IMR-90 (cell line): ENCODE data around the gene MIOX. TPM values are rescaled to one million over a fixed set of nuclear protein-coding genes. Genes with fewer than 3 reads are reported as not detected.

Experiments used
- ATAC-seq: fragments of 200-7000 bp; cut with Tn5 transposase; 2 replicates; pipeline ENCODE4 v1.9.1; 2020; ENCODE audit warnings: low read depth, mild to moderate bottlenecking, moderate library complexity
- BruUV-seq: library from RNA; stranded (reverse); fragments of 400-500 nt; replicated peaks from 2 replicates; lab custom pipeline; 2021; lab: Mats Ljungman, UMichigan
- CTCF ChIA-PET: fragments of 300-600 bp; formaldehyde crosslinking; extraction: SDS; loops from one replicate; lab custom pipeline; 2021; ENCODE audit warnings: antibody characterized with exemption; lab: Yijun Ruan, JAX
- POLR2A ChIA-PET: fragments of 300-600 bp; sonication (Branson Sonifier 250); formaldehyde crosslinking; loops from one replicate; lab custom pipeline; 2022; ENCODE audit warnings: antibody characterized with exemption; ENCODE audit not compliant: unreplicated experiment; lab: Charles Lee
- DNase-seq: peaks from one replicate; pipeline ENCODE4 v3.0.0; 2013
- H2AFZ ChIP-seq: replicated peaks from 2 replicates; pipeline ENCODE3; 2013; ENCODE audit warnings: low read length, mild to moderate bottlenecking; ENCODE audit not compliant: poor library complexity
- H2AK5ac ChIP-seq: 2 replicates; pipeline ENCODE4 v1.6.1; 2013; ENCODE audit warnings: low read depth, low read length, inconsistent platforms
- H2AK9ac ChIP-seq: replicated peaks from 2 replicates; pipeline ENCODE3; 2013; ENCODE audit warnings: mild to moderate bottlenecking, low read depth, low read length, moderate library complexity; ENCODE audit not compliant: poor library complexity
- H2BK120ac ChIP-seq: 2 replicates; pipeline ENCODE4 v1.6.1; 2013; ENCODE audit warnings: low read depth, low read length, inconsistent platforms
- H2BK15ac ChIP-seq: 3 replicates; pipeline ENCODE4 v1.6.1; 2013; ENCODE audit warnings: low read depth, low read length, inconsistent platforms
- H2BK20ac ChIP-seq: 2 replicates; pipeline ENCODE4 v1.6.1; 2013; ENCODE audit warnings: low read depth, mild to moderate bottlenecking, inconsistent platforms, low read length, moderate library complexity
- H2BK5ac ChIP-seq: 2 replicates; pipeline ENCODE4 v1.6.1; 2013; ENCODE audit warnings: mild to moderate bottlenecking, low read depth, low read length, inconsistent platforms; ENCODE audit not compliant: poor library complexity, severe bottlenecking
- H3K14ac ChIP-seq: replicated peaks from 2 replicates; pipeline ENCODE4 v1.6.1; 2013; ENCODE audit warnings: low read depth, low read length, inconsistent platforms
- H3K18ac ChIP-seq: 2 replicates; pipeline ENCODE4 v1.6.1; 2013; ENCODE audit warnings: low read depth, low read length, control low read depth
- H3K23ac ChIP-seq: 2 replicates; pipeline ENCODE4 v1.6.1; 2013; ENCODE audit warnings: low read depth, low read length, inconsistent platforms
- H3K27ac ChIP-seq: 2 replicates; pipeline ENCODE4 v1.5.1; 2013; ENCODE audit warnings: mild to moderate bottlenecking, control low read depth, low read length; ENCODE audit not compliant: insufficient read depth
- H3K27me3 ChIP-seq: 2 replicates; pipeline ENCODE4 v1.6.1; 2013; ENCODE audit warnings: low read length; ENCODE audit not compliant: control insufficient read depth, insufficient read depth
- H3K36me3 ChIP-seq: 2 replicates; pipeline ENCODE4 v1.6.1; 2013; ENCODE audit warnings: low read length, mixed read lengths; ENCODE audit not compliant: control insufficient read depth, insufficient read depth
- H3K4ac ChIP-seq: 2 replicates; pipeline ENCODE4 v1.6.1; 2013; ENCODE audit warnings: low read depth, low read length, inconsistent platforms
- H3K4me1 ChIP-seq: 2 replicates; pipeline ENCODE4 v1.6.1; 2013; ENCODE audit warnings: low read length, mixed read lengths; ENCODE audit not compliant: control insufficient read depth, insufficient read depth
- H3K4me2 ChIP-seq: 2 replicates; pipeline ENCODE4 v1.6.1; 2013; ENCODE audit warnings: low read depth, mild to moderate bottlenecking, control low read depth, low read length, moderate library complexity
- H3K4me3 ChIP-seq: 2 replicates; pipeline ENCODE4 v1.5.1; 2013; ENCODE audit warnings: low read depth, mild to moderate bottlenecking, control low read depth, low read length, moderate library complexity; ENCODE audit not compliant: insufficient read depth
- H3K56ac ChIP-seq: 2 replicates; pipeline ENCODE4 v1.6.1; 2013; ENCODE audit warnings: low read length, inconsistent platforms; ENCODE audit not compliant: insufficient read depth; ENCODE audit errors: extremely low read depth
- H3K79me1 ChIP-seq, 2 experiments: 2 replicates each; pipeline ENCODE4 v1.6.1; 2013; ENCODE audit warnings: low read length in 2 of 2, inconsistent platforms in 1 of 2, low read depth in 1 of 2
- H3K9ac ChIP-seq: 2 replicates; pipeline ENCODE4 v1.6.1; 2013; ENCODE audit warnings: low read depth, low read length, control low read depth
- H3K9me1 ChIP-seq: 2 replicates; pipeline ENCODE4 v1.6.1; 2013; ENCODE audit warnings: low read length, inconsistent platforms; ENCODE audit not compliant: insufficient read depth
- H3K9me3 ChIP-seq: 2 replicates; pipeline ENCODE4 v1.6.1; 2013; ENCODE audit warnings: low read length; ENCODE audit not compliant: control insufficient read depth, insufficient read depth
- H4K20me1 ChIP-seq: 2 replicates; pipeline ENCODE4 v1.6.1; 2013; ENCODE audit warnings: low read length, inconsistent platforms; ENCODE audit not compliant: insufficient read depth
- H4K5ac ChIP-seq: 2 replicates; pipeline ENCODE4 v1.6.1; 2013; ENCODE audit warnings: mild to moderate bottlenecking, low read depth, low read length, control low read depth
- H4K8ac ChIP-seq, 2 experiments: 2 replicates each; pipeline ENCODE4 v1.6.1; 2013; ENCODE audit warnings: low read depth in 2 of 2, low read length in 2 of 2, control low read depth in 1 of 2, inconsistent platforms in 1 of 2
- H4K91ac ChIP-seq: 2 replicates; pipeline ENCODE4 v1.6.1; 2013; ENCODE audit warnings: low read depth, low read length, inconsistent platforms; ENCODE audit not compliant: insufficient read depth
- BHLHE40 ChIP-seq: fragments of 150-350 bp; IDR thresholded peaks from 2 replicates; pipeline ENCODE4 v1.6.1; 2016; ENCODE audit warnings: mild to moderate bottlenecking, low read depth, low read length
- CEBPB ChIP-seq: IDR thresholded peaks from 2 replicates; pipeline ENCODE4 v1.6.1; 2012; ENCODE audit warnings: low read depth, low read length, improper control_type of control experiment
- CHD1 ChIP-seq: IDR thresholded peaks from 2 replicates; pipeline ENCODE4 v1.6.1; 2012; ENCODE audit warnings: low read depth, low read length, improper control_type of control experiment
- FOS ChIP-seq: fragments of 150-350 bp; IDR thresholded peaks from 2 replicates; pipeline ENCODE4 v1.6.1; 2016; ENCODE audit warnings: low read depth, low read length
- MAFK ChIP-seq: IDR thresholded peaks from 2 replicates; pipeline ENCODE4 v1.6.1; 2012; ENCODE audit warnings: low read depth, low read length, improper control_type of control experiment
- MAZ ChIP-seq: IDR thresholded peaks from 2 replicates; pipeline ENCODE4 v1.6.1; 2012; ENCODE audit warnings: low read depth, mild to moderate bottlenecking, low read length, improper control_type of control experiment, moderate library complexity, borderline replicate concordance
- MXI1 ChIP-seq: IDR thresholded peaks from 2 replicates; pipeline ENCODE4 v1.6.1; 2012; ENCODE audit warnings: low read depth, mild to moderate bottlenecking, low read length, moderate library complexity, borderline replicate concordance
- POLR2A ChIP-seq: IDR thresholded peaks from 2 replicates; pipeline ENCODE4 v1.6.1; 2012; ENCODE audit warnings: mild to moderate bottlenecking, low read depth, low read length
- RAD21 ChIP-seq: IDR thresholded peaks from 2 replicates; pipeline ENCODE4 v1.6.1; 2012; ENCODE audit warnings: low read length, improper control_type of control experiment
- RCOR1 ChIP-seq: IDR thresholded peaks from 2 replicates; pipeline ENCODE4 v1.6.1; 2012; ENCODE audit warnings: mild to moderate bottlenecking, low read length, improper control_type of control experiment; ENCODE audit not compliant: insufficient replicate concordance
- RFX5 ChIP-seq: IDR thresholded peaks from 2 replicates; pipeline ENCODE4 v1.8.0; 2012; ENCODE audit warnings: low read depth, mild to moderate bottlenecking, low read length, moderate library complexity
- SMC3 ChIP-seq: fragments of 150-350 bp; IDR thresholded peaks from 2 replicates; pipeline ENCODE4 v1.6.1; 2016; ENCODE audit warnings: low read depth, mild to moderate bottlenecking, antibody characterized with exemption, low read length, moderate library complexity
- WGBS, 2 experiments: methylation state at CpG; one replicate each; pipeline versions ENCODE4 v1.1.5 to v1.1.7; 2013; ENCODE audit warnings: missing lambda C conversion rate in 2 of 2; ENCODE audit not compliant: insufficient read length in 1 of 2; ENCODE audit errors: extremely low coverage in 2 of 2; 5-methylcytosine and 5-hydroxymethylcytosine counted together
- dilution Hi-C: fragments of 300-500 bp; cut with HindIII; formaldehyde crosslinking; loops from one replicate; pipeline ENCODE4 v1.14.3; 2018; ENCODE audit warnings: low sequenced_read_pairs; ENCODE audit not compliant: unreplicated experiment
- in situ Hi-C: fragments of 300-500 bp; cut with MboI; formaldehyde crosslinking; loops from 3 replicates; pipeline ENCODE4 v1.14.3; 2019; ENCODE audit warnings: low sequenced_read_pairs, inconsistent platforms, mixed read lengths
- intact Hi-C: fragments of 100-400 bp; cut with micrococcal nuclease; formaldehyde crosslinking; loops from 2 replicates; pipeline ENCODE4 v1.10.0; 2022
- polyA plus RNA-seq, 3 experiments: library from polyadenylated mRNA; depleted of rRNA; stranded (reverse); fragments of >200 nt; gene quantifications; 2 replicates each; pipeline ENCODE4 v1.2.3, GENCODE V29; 2012; ENCODE audit warnings: low replicate concordance in 1 of 3
- total RNA-seq: library from RNA; depleted of rRNA; stranded (reverse); fragments of >200 nt; gene quantifications from 2 replicates; pipeline ENCODE4 v1.2.3, GENCODE V29; 2012
- TF ChIP-seq, protein P1 (sequence below): fragments of 150-350 bp; IDR thresholded peaks from 2 replicates; pipeline ENCODE4 v1.6.1; 2016; ENCODE audit warnings: low read depth, mild to moderate bottlenecking, low read length, moderate library complexity, borderline replicate concordance
- TF ChIP-seq, protein P2 (sequence below): fragments of 150-350 bp; IDR thresholded peaks from 2 replicates; pipeline ENCODE4 v1.6.1; 2017; ENCODE audit warnings: mild to moderate bottlenecking, antibody characterized with exemption, low read length, low read depth
- TF ChIP-seq, protein P3 (sequence below): conservative IDR thresholded peaks from 2 replicates; pipeline ENCODE4 v1.5.1; 2012; ENCODE audit warnings: mild to moderate bottlenecking, low read depth, low read length, improper control_type of control experiment

Gene MIOX
- total and polyA plus RNA-seq, 2 of the 4 experiments (the other 2 are of a cell fraction): not detected

DNA sequence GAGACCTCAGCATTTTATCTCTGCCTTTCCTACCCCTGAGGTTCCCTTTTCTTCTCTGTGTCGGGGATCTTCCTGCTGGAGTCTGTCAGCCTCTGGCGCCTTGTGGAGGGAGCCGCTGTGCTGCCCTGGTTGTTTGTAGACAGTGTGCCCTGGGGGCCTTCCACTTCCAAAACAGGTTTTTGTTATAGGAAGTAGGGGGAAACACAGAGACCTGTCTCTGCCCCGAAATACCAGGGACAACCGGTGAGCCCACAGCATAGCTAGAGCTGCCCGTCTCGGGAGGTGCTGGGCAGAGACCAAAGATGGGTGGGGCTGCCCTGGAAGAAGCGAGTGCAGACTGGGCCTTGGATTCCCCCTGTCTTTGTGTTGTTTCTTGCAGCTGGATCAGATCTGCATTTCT is 29.4 kb downstream of the MIOX start:
- TF ChIP-seq RCOR1 (no peak), BHLHE40 (no peak), CHD1 (no peak), FOS (no peak), RFX5 (no peak), CEBPB (no peak), MAZ (no peak), RAD21 (no peak), SMC3 (no peak), POLR2A (no peak), MXI1 (no peak), MAFK (no peak)
- TF ChIP-seq, protein P1, sequence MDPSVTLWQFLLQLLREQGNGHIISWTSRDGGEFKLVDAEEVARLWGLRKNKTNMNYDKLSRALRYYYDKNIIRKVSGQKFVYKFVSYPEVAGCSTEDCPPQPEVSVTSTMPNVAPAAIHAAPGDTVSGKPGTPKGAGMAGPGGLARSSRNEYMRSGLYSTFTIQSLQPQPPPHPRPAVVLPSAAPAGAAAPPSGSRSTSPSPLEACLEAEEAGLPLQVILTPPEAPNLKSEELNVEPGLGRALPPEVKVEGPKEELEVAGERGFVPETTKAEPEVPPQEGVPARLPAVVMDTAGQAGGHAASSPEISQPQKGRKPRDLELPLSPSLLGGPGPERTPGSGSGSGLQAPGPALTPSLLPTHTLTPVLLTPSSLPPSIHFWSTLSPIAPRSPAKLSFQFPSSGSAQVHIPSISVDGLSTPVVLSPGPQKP: no peak
- TF ChIP-seq, protein P2, sequence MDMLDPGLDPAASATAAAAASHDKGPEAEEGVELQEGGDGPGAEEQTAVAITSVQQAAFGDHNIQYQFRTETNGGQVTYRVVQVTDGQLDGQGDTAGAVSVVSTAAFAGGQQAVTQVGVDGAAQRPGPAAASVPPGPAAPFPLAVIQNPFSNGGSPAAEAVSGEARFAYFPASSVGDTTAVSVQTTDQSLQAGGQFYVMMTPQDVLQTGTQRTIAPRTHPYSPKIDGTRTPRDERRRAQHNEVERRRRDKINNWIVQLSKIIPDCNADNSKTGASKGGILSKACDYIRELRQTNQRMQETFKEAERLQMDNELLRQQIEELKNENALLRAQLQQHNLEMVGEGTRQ: no peak
- TF ChIP-seq, protein P3, sequence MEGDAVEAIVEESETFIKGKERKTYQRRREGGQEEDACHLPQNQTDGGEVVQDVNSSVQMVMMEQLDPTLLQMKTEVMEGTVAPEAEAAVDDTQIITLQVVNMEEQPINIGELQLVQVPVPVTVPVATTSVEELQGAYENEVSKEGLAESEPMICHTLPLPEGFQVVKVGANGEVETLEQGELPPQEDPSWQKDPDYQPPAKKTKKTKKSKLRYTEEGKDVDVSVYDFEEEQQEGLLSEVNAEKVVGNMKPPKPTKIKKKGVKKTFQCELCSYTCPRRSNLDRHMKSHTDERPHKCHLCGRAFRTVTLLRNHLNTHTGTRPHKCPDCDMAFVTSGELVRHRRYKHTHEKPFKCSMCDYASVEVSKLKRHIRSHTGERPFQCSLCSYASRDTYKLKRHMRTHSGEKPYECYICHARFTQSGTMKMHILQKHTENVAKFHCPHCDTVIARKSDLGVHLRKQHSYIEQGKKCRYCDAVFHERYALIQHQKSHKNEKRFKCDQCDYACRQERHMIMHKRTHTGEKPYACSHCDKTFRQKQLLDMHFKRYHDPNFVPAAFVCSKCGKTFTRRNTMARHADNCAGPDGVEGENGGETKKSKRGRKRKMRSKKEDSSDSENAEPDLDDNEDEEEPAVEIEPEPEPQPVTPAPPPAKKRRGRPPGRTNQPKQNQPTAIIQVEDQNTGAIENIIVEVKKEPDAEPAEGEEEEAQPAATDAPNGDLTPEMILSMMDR: no peak
- Histone ChIP-seq H3K4ac (no peak overlapping the region), H2BK5ac (no peak overlapping the region), H3K18ac (no peak overlapping the region), H4K5ac (no peak overlapping the region), H2BK15ac (no peak overlapping the region), H2AK5ac (no peak overlapping the region), H2AK9ac (no peak overlapping the region), H3K27ac (no peak overlapping the region), H3K23ac (no peak overlapping the region), H3K9me3 (no peaks in the 10 kb centered on the region), H4K91ac (no peak overlapping the region), H3K79me1 (peaks cover 30 to 42% of the 10 kb centered on the region in 2 experiments), H4K8ac (no peak overlapping the region), H2BK120ac (no peak overlapping the region), H2BK20ac (no peak overlapping the region), H3K9ac (no peak overlapping the region), H3K4me3 (no peak overlapping the region), H3K9me1 (peaks cover 4% of the 10 kb centered on the region; the same call in 1 of the 2 replicates), H4K20me1 (peaks cover 4% of the 10 kb centered on the region), H3K56ac (no peak overlapping the region), H3K14ac (no peak overlapping the region), H2AFZ (no peak overlapping the region), H3K4me2 (no peak overlapping the region), H3K36me3 (peaks cover 26% of the 10 kb centered on the region), H3K27me3 (no peaks in the 10 kb centered on the region), H3K4me1 (no peaks in the 10 kb centered on the region)
- dilution Hi-C loops: no loop called here
- DNase-seq: no peak
- no TSS peak for BruUV-seq
- WGBS, 2 experiments: 100% methylated on average over 5 of the region's 8 CpGs; no CpG with 5 or more reads in 1 of the 2 experiments
- CTCF ChIA-PET: no interaction called here
- intact Hi-C loops: no loop called here
- POLR2A ChIA-PET: interaction anchor here (0.6 to 0.7 kb wide), 2 partner anchors 14 to 19 kb away, joined by 3 read pairs; partner anchors contain the start of gene TYMP
- in situ Hi-C loops: no loop called here
- ATAC-seq: no peak
